HG03108 (cell line): ENCODE results near the gene DNAJB13.
A peak's percentile ranks its signal among the peaks of the same experiment; 100 is the strongest.

Experiments used
- ATAC-seq: cut with Tn5 transposase; IDR thresholded peaks from one replicate; pipeline ENCODE4 v1.9.1; 2021; ENCODE audit warnings: moderate library complexity; ENCODE audit not compliant: unreplicated experiment

The DNAJB13 gene

GRCh38 chr11:73998846-73999575 is 48.2 kb downstream of the DNAJB13 start:
- no peak for ATAC-seq

DNA sequence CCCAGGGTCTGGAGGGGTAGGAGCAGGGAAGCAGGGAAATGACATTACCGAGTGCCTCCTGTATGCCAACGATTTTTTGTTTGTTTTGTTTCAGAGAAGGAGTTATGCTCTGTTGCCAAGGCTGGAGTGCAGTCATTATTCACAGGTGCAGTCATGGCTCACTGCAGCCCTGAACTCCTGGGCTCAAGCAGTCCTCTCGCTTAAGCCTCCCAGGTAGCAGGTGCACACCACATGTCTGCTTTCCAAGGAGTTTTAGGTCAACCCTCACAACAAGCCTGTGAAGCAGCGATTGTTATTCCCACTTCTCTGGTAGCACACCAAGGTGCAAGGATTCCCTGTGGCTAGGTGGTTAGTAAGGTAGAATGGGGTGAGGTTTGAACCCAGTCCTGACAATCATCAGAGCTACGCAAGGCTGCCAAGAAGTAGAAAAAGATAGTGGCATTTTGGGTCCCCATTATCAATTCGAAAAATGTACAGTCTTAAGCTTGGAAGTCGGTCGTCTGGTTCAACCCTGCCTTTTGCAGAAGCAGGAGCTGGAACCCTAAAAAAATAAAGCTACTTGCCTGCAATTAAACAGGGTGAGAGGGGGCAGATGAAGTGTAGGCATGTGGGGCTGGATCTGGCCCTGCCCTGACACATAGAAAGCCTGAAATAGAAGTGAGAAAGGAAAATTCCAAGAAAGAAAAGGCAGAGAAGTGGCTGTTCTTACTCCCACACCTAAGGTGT is 48.9 kb downstream of the DNAJB13 start:
- no peak for ATAC-seq

DNA sequence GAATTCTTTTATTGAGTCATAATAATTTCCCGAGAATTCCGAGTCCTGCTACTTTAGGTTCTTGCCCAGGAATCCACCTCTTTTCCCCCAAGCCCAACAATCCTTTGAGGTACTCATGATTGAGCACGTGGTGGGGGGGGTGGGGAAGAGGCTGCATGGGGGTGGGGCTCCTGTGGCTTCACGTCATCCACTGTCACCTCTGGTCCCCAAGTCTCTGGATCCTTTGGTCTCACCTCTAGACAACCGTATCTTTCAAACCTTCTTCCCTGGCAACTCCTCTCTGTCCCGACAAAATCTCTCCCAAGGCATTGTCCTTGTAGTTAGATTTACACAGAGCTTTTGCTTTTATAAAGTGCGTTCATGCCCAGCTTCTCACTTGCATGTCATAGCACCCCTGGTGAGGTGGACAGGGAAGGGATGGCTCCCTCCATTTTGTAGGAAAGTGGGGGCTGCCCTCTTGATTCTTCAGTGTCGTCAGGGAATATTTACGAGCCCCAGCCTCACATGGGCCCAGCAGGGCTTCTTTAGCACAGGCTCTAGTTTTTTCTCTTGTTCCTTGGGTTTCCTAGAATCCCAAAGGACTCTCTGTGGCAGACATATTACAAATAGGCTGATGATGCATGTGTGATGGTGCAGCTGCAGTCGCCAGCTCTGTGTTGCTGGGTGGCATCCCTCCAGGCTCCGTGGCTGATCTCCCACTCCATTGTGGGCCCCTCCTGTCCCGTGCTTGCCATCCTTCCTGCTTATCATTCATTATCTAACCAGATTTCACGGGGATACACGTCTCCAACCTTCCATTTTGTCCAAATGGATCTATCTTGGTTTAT is 49.7 kb downstream of the DNAJB13 start:
- no peak for ATAC-seq

GRCh38 chr11:74001822-74002286 is 51.0 kb downstream of the DNAJB13 start:
- ATAC-seq, result no peak

- no peak for ATAC-seq
Observed at GRCh38 chr11:74002832-74003231, 52.0 kb downstream of the DNAJB13 start.

- ATAC-seq, result no peak
Observed at GRCh38 chr11:74004046-74004695, 53.3 kb downstream of the DNAJB13 start.

- ATAC-seq, result peak; percentile 79
Observed at GRCh38 chr11:74004759-74005615, 54.2 kb downstream of the DNAJB13 start.

DNA sequence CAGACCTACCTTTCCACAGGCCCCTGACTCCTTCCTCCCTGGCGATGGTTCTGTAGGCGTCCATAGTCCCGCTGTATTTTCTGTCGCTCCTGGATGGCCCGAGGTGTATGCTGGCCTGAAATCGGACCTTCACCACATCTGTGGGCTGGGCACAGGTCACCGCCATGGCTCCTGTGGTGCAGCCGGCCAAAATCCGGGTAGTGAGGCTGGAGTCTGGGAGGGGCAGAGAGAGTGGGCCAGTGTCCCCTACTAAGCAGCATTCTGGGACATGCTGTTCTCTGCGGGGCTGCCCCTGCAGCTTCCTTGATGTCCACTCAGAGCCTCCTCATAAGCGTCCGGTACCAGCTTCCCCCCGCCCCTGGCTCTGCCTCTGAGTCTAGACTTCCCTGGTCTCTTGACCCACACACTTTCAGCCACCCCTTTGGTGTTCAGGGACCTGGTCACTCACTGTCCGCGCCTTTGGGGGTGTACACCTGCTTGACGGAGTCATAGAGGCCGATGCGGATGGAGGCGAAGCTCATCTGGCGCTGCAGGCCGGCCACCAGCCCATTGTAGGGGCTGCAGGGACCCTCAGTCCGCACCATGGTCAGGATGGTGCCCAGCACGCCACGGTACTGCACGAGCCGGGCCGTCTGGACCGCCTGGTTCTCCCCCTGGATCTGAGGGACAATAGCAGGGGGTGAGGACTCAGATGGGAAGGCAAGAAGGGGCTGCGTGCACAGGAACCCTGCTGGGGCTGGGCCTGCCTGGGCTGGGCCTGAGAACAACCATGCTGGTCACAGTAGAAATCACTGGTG is 55.1 kb downstream of the DNAJB13 start:
- ATAC-seq, result no peak

GRCh38 chr11:74006743-74007304 is 56.0 kb downstream of the DNAJB13 start:
- no peak for ATAC-seq

DNA sequence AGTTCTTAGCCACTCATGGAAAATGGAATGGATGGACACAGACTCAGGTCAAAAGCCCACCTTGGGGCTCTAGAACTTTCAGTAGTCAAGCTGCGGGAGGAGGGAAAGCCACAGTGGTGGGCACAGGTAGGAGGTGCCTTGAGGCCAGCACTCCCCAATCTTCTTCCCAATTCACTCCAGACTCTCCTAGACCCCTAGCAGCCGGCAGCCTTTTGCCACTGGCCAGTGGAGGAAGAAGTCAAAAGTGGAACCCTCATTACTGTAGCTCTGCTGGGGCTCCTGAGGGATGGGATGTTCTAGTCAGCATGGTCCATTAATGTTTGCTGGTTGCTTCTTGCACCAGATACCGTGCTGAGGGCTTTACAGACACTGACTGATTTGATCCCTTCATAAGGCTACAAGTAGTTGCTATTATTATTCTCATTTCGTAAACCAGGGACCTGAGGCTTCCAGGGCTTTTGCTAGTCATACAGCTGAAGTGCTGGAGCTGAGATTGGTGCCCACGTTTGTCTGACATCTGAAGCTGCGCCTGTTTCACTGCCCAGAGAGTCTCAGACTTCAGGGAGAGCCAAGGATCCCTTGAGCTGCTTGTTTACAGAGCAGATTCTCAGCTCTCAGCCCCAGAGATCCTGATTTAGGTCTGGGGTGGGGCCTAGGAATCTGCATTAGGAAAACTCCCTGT is 57.0 kb downstream of the DNAJB13 start:
- ATAC-seq, result no peak

GRCh38 chr11:74008373-74009229 is 57.8 kb downstream of the DNAJB13 start, which contains the start of gene UCP3:
Gene UCP3, minus strand, starts transcription at chr11:74009085. Its CDS starts 2,043 bp downstream, at chr11:74007042.
- no peak for ATAC-seq

- no peak for ATAC-seq
Observed at GRCh38 chr11:74009230-74009547, 58.4 kb downstream of the DNAJB13 start.

DNA sequence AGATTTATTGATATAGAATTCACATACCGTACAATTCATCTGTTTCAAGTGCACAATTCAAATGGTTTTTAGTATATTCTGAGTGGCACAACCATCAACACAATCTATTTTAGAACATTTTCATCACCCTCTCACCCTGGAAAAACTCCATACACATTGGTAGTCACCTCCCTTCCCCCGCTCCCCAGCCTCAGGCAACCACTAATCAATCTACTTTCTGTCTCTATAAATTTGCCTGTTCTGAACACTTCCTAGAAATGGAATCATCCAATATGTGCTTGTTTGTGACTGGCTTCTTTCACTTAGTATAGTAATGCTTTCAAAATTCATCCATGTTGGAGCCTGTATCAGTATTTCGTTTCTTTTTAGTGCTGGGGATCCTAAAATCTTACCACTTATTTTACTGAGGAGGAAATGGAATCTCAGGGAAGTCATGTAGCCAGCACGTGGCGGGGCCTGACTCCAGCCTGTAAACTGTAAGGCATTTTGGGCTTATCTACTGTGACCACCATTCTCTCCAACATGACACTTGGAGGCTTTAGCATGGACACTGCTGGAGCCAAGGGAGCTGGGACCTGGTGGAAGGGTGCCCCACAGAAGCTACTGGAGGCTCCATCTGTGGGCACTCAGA is 59.0 kb downstream of the DNAJB13 start:
- ATAC-seq, result no peak

DNA sequence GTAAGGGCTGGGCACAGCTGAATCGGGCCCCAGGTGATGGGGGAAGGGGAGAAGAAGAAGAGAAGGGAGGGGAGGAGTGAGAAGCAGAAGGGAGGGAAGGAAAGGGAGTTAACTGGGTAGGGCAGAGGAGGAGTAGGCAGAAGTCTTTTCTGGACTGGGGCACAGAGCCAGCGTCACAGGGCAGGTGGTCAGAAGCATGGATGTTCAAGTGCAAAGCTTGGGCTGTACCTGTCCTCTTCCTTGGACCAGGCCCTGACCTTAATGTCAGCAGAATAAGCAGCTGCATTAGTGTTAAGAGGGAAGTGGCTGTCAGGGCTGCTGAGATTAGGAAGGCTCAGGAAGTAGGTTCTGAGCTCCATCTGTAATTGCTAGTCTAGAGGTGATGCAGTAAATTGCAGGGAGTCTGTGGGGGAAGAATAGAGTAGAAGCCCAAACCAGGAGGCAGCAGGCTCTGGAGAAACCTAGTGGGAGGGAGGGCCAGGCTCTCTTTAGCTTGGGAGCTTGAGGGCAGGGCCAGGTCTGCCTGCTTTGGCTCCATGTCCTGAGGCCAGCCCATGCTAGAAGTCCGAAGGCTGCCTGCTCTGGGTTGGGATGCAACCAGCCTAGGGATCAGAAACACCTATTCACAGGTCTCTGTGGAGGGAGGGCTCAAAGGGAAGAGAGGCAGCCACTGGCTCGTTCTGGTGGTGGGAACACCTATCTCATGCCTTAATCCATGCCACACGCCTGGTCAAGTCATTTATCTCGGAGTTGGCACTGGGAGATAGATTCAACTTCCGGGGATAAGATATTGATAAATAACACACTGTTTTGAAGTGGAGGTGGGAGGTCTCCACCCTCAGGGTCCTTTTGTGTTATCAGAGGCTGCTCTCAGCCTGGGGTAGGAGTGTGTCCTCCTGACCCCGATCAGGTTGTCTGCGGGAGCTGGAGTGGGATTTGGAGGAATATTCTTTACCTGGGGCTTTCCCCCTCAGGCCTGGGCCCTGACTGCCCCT is 59.8 kb downstream of the DNAJB13 start:
- ATAC-seq, result no peak

DNA sequence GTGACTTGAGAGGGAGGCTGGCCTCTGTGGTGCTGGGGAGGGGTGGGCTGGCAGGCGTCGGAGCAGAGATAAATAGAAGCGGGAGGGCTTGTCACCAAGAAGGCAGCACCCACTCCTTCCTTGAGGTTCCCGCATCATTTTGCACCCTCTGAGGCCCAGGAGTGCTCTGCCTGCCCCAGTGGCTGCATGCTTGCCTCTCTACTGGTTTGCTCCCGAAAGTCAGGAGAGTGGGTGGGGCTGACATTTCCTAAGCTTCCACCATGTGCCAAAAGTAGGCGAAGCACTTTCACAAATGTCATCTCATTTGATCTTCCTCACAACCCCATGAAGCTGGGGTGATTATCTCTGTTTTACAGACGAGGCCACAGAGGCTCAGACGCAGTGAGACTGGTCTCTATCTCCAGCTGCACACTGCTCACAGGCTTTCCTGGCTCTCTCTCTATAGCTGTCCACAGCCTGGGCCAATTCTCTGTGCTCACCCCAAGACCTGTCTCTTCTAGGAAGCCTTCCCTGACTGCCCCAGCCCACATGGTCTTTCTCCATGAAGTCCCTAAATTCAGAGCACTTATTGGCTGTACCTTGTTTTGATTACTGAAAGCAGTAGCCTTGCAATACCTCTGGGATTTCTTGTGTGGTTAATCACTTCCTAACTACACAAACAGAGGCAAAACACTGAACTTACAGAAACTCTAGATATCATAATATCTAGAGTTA is 60.7 kb downstream of the DNAJB13 start:
- ATAC-seq, result peak; percentile 85
